Ectodermal cell (in vitro differentiated cells): ENCODE results near the gene GATA5.

Experiments
- H3K27ac ChIP-seq: 2 replicates; pipeline ENCODE4 v1.7.0; 2013; ENCODE audit warnings: mild to moderate bottlenecking, low read depth, low read length; ENCODE audit not compliant: insufficient read depth, poor library complexity, severe bottlenecking
- H3K27me3 ChIP-seq: 2 replicates; pipeline ENCODE4 v1.7.0; 2013; ENCODE audit warnings: mild to moderate bottlenecking, low read length; ENCODE audit not compliant: insufficient read depth, control insufficient read depth, poor library complexity, severe bottlenecking
- H3K36me3 ChIP-seq: one replicate; pipeline ENCODE4 v1.7.0; 2013; ENCODE audit warnings: low read length; ENCODE audit not compliant: control insufficient read depth, insufficient read depth
- H3K4me1 ChIP-seq: one replicate; pipeline ENCODE4 v1.7.0; 2013; ENCODE audit warnings: low read length; ENCODE audit not compliant: control insufficient read depth, insufficient read depth
- H3K4me3 ChIP-seq: 2 replicates; pipeline ENCODE4 v1.7.0; 2013; ENCODE audit warnings: low read depth, low read length, control low read depth; ENCODE audit not compliant: insufficient read depth
- H3K9me3 ChIP-seq: 2 replicates; pipeline ENCODE4 v1.7.0; 2013; ENCODE audit warnings: mild to moderate bottlenecking, low read length, moderate library complexity; ENCODE audit not compliant: control insufficient read depth
- WGBS, 2 experiments: methylation state at CpG; one replicate each; pipeline ENCODE4 v1.1.7; 2013; ENCODE audit warnings: missing lambda C conversion rate in 2 of 2; 5-methylcytosine and 5-hydroxymethylcytosine counted together

The GATA5 gene

GRCh38 chr20:62425281-62426058 lies 50.3 kb downstream of the GATA5 start:
- WGBS, 2 experiments = 94% methylated on average over 21 of the region's 21 CpGs
- no peaks in the 10 kb centered on the region for H3K9me3 ChIP-seq
- H3K4me3 ChIP-seq = no peak overlapping the region
- peaks cover 10% of the 10 kb centered on the region for H3K4me1 ChIP-seq
- no peaks in the 10 kb centered on the region for H3K27me3 ChIP-seq
- H3K27ac ChIP-seq = no peak overlapping the region
- H3K36me3 ChIP-seq = no peaks in the 10 kb centered on the region

GRCh38 chr20:62424249-62425107 lies 51.3 kb downstream of the GATA5 start:
- H3K27ac ChIP-seq = no peak overlapping the region
- peaks cover 10% of the 10 kb centered on the region for H3K4me1 ChIP-seq
- H3K9me3 ChIP-seq = no peaks in the 10 kb centered on the region
- H3K27me3 ChIP-seq = no peaks in the 10 kb centered on the region
- H3K4me3 ChIP-seq = no peak overlapping the region
- WGBS, 2 experiments = 83 to 86% methylated on average over 23 of the region's 23 CpGs
- H3K36me3 ChIP-seq = no peaks in the 10 kb centered on the region

GRCh38 chr20:62423326-62423706 lies 52.5 kb downstream of the GATA5 start:
- Histone ChIP-seq H3K27me3 (no peaks in the 10 kb centered on the region), H3K36me3 (no peaks in the 10 kb centered on the region), H3K4me1 (peaks cover 6% of the 10 kb centered on the region), H3K9me3 (no peaks in the 10 kb centered on the region), H3K27ac (no peak overlapping the region), H3K4me3 (no peak overlapping the region)
- 74 to 79% methylated on average over 10 of the region's 10 CpGs for WGBS, 2 experiments

GRCh38 chr20:62422636-62423325 lies 53.0 kb downstream of the GATA5 start:
- no peaks in the 10 kb centered on the region for H3K36me3 ChIP-seq
- no peaks in the 10 kb centered on the region for H3K9me3 ChIP-seq
- no peaks in the 10 kb centered on the region for H3K27me3 ChIP-seq
- H3K4me1 ChIP-seq = peaks cover 6% of the 10 kb centered on the region
- no peak overlapping the region for H3K27ac ChIP-seq
- no peak overlapping the region for H3K4me3 ChIP-seq
- 94% methylated on average over 20 of the region's 20 CpGs for WGBS, 2 experiments

GRCh38 chr20:62421716-62421990 lies 54.1 kb downstream of the GATA5 start:
- Histone ChIP-seq H3K9me3 (no peaks in the 10 kb centered on the region), H3K4me1 (peaks cover under 1% of the 10 kb centered on the region), H3K4me3 (no peak overlapping the region), H3K36me3 (no peaks in the 10 kb centered on the region), H3K27ac (no peak overlapping the region), H3K27me3 (no peaks in the 10 kb centered on the region)
- 93 to 95% methylated on average over 6 of the region's 6 CpGs for WGBS, 2 experiments

- Histone ChIP-seq H3K4me3 (no peak overlapping the region), H3K9me3 (no peaks in the 10 kb centered on the region), H3K27ac (no peak overlapping the region), H3K4me1 (no peaks in the 10 kb centered on the region), H3K27me3 (no peaks in the 10 kb centered on the region), H3K36me3 (no peaks in the 10 kb centered on the region)
- WGBS, 2 experiments = 88 to 91% methylated on average over 24 of the region's 24 CpGs
Observed at GRCh38 chr20:62420846-62421715, 54.7 kb downstream of the GATA5 start.

GRCh38 chr20:62419759-62420158 lies 56.0 kb downstream of the GATA5 start:
- H3K4me3 ChIP-seq = no peak overlapping the region
- H3K9me3 ChIP-seq = no peaks in the 10 kb centered on the region
- no peaks in the 10 kb centered on the region for H3K4me1 ChIP-seq
- no peaks in the 10 kb centered on the region for H3K27me3 ChIP-seq
- no peak overlapping the region for H3K27ac ChIP-seq
- H3K36me3 ChIP-seq = no peaks in the 10 kb centered on the region
- WGBS, 2 experiments = 94% methylated on average over 9 of the region's 9 CpGs

GRCh38 chr20:62418709-62419487 lies 56.9 kb downstream of the GATA5 start:
- Histone ChIP-seq H3K36me3 (no peaks in the 10 kb centered on the region), H3K27me3 (no peaks in the 10 kb centered on the region), H3K27ac (no peak overlapping the region), H3K4me1 (no peaks in the 10 kb centered on the region), H3K4me3 (no peak overlapping the region), H3K9me3 (no peaks in the 10 kb centered on the region)
- WGBS, 2 experiments = 91% methylated on average over 19 of the region's 19 CpGs

- no peaks in the 10 kb centered on the region for H3K27me3 ChIP-seq
- no peak overlapping the region for H3K4me3 ChIP-seq
- 93 to 94% methylated on average over 25 of the region's 25 CpGs for WGBS, 2 experiments
- no peak overlapping the region for H3K27ac ChIP-seq
- H3K9me3 ChIP-seq = no peaks in the 10 kb centered on the region
- no peaks in the 10 kb centered on the region for H3K36me3 ChIP-seq
- H3K4me1 ChIP-seq = no peaks in the 10 kb centered on the region
Observed at GRCh38 chr20:62417981-62418708, 57.6 kb downstream of the GATA5 start.
